Activated T-cell treated with anti-CD3 and anti-CD28 coated beads, Interleukin-2, amount 50 U/mL, for 4 hours (primary cell): ENCODE data around the gene GRID2IP. TPM values are rescaled to one million over a fixed set of nuclear protein-coding genes. Genes with fewer than 3 reads are reported as not detected.

Experiments used
- ATAC-seq, 2 donors: fragments of 200-7000 bp; cut with Tn5 transposase; one replicate each; pipeline ENCODE4 v1.10.0; 2021
- DNase-seq: peaks from one replicate; pipeline ENCODE4 v3.0.0-alpha.2; 2020
- H3K27me3 Mint-ChIP-seq: one replicate; pipeline ENCODE4 v1.8.0; 2021; ENCODE audit warnings: low read depth, mixed read lengths
- H3K36me3 Mint-ChIP-seq: one replicate; pipeline ENCODE4 v1.8.0; 2022; ENCODE audit warnings: mixed read lengths; ENCODE audit not compliant: insufficient read depth
- H3K4me1 Mint-ChIP-seq: one replicate; pipeline ENCODE4 v1.8.0; 2021; ENCODE audit warnings: low read depth, mixed read lengths
- H3K4me3 Mint-ChIP-seq: one replicate; pipeline ENCODE4 v1.8.0; 2021; ENCODE audit warnings: mild to moderate bottlenecking, moderate library complexity, mixed read lengths
- H3K9me3 Mint-ChIP-seq: one replicate; pipeline ENCODE4 v1.8.0; 2021; ENCODE audit warnings: mixed read lengths
- total RNA-seq, 3 donors: library from RNA; stranded (reverse); gene quantifications; one replicate each; pipeline ENCODE4 v1.2.1, GENCODE V29; 2021

The GRID2IP gene
- total RNA-seq, 3 donors from 2014 or later = 0.13 TPM; not detected in 2

GRCh38 chr7:6495597-6496262 lies 55.5 kb downstream of the GRID2IP start:
- Mint-ChIP-seq H3K4me1 (no peaks in the 10 kb centered on the region), H3K9me3 (no peaks in the 10 kb centered on the region), H3K4me3 (no peak overlapping the region), H3K27me3 (no peaks in the 10 kb centered on the region), H3K36me3 (no peaks in the 10 kb centered on the region)
- ATAC-seq (no peak), DNase-seq (no peak)

- H3K27me3 Mint-ChIP-seq = no peaks in the 10 kb centered on the region
- no peaks in the 10 kb centered on the region for H3K4me1 Mint-ChIP-seq
- ATAC-seq (no peak), DNase-seq (no peak)
- no peaks in the 10 kb centered on the region for H3K36me3 Mint-ChIP-seq
- no peak overlapping the region for H3K4me3 Mint-ChIP-seq
- no peaks in the 10 kb centered on the region for H3K9me3 Mint-ChIP-seq
Observed at GRCh38 chr7:6494365-6494764, 56.9 kb downstream of the GRID2IP start.

GRCh38 chr7:6491194-6491593 lies 60.1 kb downstream of the GRID2IP start:
- Mint-ChIP-seq H3K36me3 (no peaks in the 10 kb centered on the region), H3K27me3 (no peaks in the 10 kb centered on the region), H3K9me3 (no peaks in the 10 kb centered on the region), H3K4me1 (no peaks in the 10 kb centered on the region), H3K4me3 (no peak overlapping the region)
- DNase-seq (no peak), ATAC-seq (no peak)

GRCh38 chr7:6489612-6490011 lies 61.6 kb downstream of the GRID2IP start:
- Mint-ChIP-seq H3K4me3 (no peak overlapping the region), H3K27me3 (no peaks in the 10 kb centered on the region), H3K9me3 (no peaks in the 10 kb centered on the region), H3K36me3 (no peaks in the 10 kb centered on the region), H3K4me1 (peaks cover 3% of the 10 kb centered on the region)
- ATAC-seq = no peak
- no peak for DNase-seq

GRCh38 chr7:6487184-6487545 lies 64.1 kb downstream of the GRID2IP start:
- ATAC-seq (no peak), DNase-seq (no peak)
- Mint-ChIP-seq H3K4me3 (no peak overlapping the region), H3K27me3 (no peaks in the 10 kb centered on the region), H3K36me3 (no peaks in the 10 kb centered on the region), H3K9me3 (no peaks in the 10 kb centered on the region), H3K4me1 (peaks cover 14% of the 10 kb centered on the region)

- Mint-ChIP-seq H3K27me3 (no peaks in the 10 kb centered on the region), H3K4me1 (peaks cover 18% of the 10 kb centered on the region), H3K9me3 (no peaks in the 10 kb centered on the region), H3K4me3 (no peak overlapping the region), H3K36me3 (no peaks in the 10 kb centered on the region)
- DNase-seq (no peak), ATAC-seq (no peak)
Observed at GRCh38 chr7:6486438-6487183, 64.7 kb downstream of the GRID2IP start.

GRCh38 chr7:6482743-6483119 lies 68.5 kb downstream of the GRID2IP start:
- H3K9me3 Mint-ChIP-seq = no peaks in the 10 kb centered on the region
- no peak for ATAC-seq
- peaks cover 7% of the 10 kb centered on the region for H3K36me3 Mint-ChIP-seq
- peaks cover 55% of the 10 kb centered on the region for H3K4me1 Mint-ChIP-seq
- H3K27me3 Mint-ChIP-seq = no peaks in the 10 kb centered on the region
- DNase-seq = no peak
- H3K4me3 Mint-ChIP-seq = peak overlapping the region; percentile 96

GRCh38 chr7:6482307-6482706 lies 69.0 kb downstream of the GRID2IP start:
- no peaks in the 10 kb centered on the region for H3K9me3 Mint-ChIP-seq
- DNase-seq (no peak), ATAC-seq (no peak)
- peaks cover 9% of the 10 kb centered on the region for H3K36me3 Mint-ChIP-seq
- no peaks in the 10 kb centered on the region for H3K27me3 Mint-ChIP-seq
- peaks cover 59% of the 10 kb centered on the region for H3K4me1 Mint-ChIP-seq
- peak overlapping the region; percentile 96 for H3K4me3 Mint-ChIP-seq

GRCh38 chr7:6481445-6481844 lies 69.8 kb downstream of the GRID2IP start:
- no peak for ATAC-seq
- H3K4me1 Mint-ChIP-seq = peaks cover 67% of the 10 kb centered on the region
- no peaks in the 10 kb centered on the region for H3K9me3 Mint-ChIP-seq
- H3K27me3 Mint-ChIP-seq = no peaks in the 10 kb centered on the region
- H3K4me3 Mint-ChIP-seq = peak overlapping the region; percentile 2
- peaks cover 9% of the 10 kb centered on the region for H3K36me3 Mint-ChIP-seq
- DNase-seq = no peak

GRCh38 chr7:6480323-6480660 lies 71.0 kb downstream of the GRID2IP start:
- Mint-ChIP-seq H3K27me3 (no peaks in the 10 kb centered on the region), H3K36me3 (peaks cover 9% of the 10 kb centered on the region), H3K4me3 (no peak overlapping the region), H3K4me1 (peaks cover 78% of the 10 kb centered on the region), H3K9me3 (no peaks in the 10 kb centered on the region)
- ATAC-seq (no peak), DNase-seq (no peak)

GRCh38 chr7:6479067-6479466 lies 72.2 kb downstream of the GRID2IP start:
- H3K36me3 Mint-ChIP-seq = peaks cover 11% of the 10 kb centered on the region
- H3K4me1 Mint-ChIP-seq = peaks cover 78% of the 10 kb centered on the region
- DNase-seq (no peak), ATAC-seq (peak in 1 of 2 donors; percentile 22)
- H3K27me3 Mint-ChIP-seq = no peaks in the 10 kb centered on the region
- H3K9me3 Mint-ChIP-seq = no peaks in the 10 kb centered on the region
- H3K4me3 Mint-ChIP-seq = peak overlapping the region; percentile 19

- H3K9me3 Mint-ChIP-seq = no peaks in the 10 kb centered on the region
- peaks cover 79% of the 10 kb centered on the region for H3K4me1 Mint-ChIP-seq
- DNase-seq (no peak), ATAC-seq (no peak)
- peaks cover 11% of the 10 kb centered on the region for H3K36me3 Mint-ChIP-seq
- H3K27me3 Mint-ChIP-seq = no peaks in the 10 kb centered on the region
- no peak overlapping the region for H3K4me3 Mint-ChIP-seq
Observed at GRCh38 chr7:6478186-6478585, 73.1 kb downstream of the GRID2IP start.

GRCh38 chr7:6477318-6477660 lies 74.0 kb downstream of the GRID2IP start:
- no peak for DNase-seq
- no peak overlapping the region for H3K4me3 Mint-ChIP-seq
- no peaks in the 10 kb centered on the region for H3K9me3 Mint-ChIP-seq
- peaks cover 72% of the 10 kb centered on the region for H3K4me1 Mint-ChIP-seq
- H3K36me3 Mint-ChIP-seq = peaks cover 15% of the 10 kb centered on the region
- no peaks in the 10 kb centered on the region for H3K27me3 Mint-ChIP-seq
- ATAC-seq = no peak

- DNase-seq (no peak), ATAC-seq (no peak)
- Mint-ChIP-seq H3K9me3 (no peaks in the 10 kb centered on the region), H3K4me1 (peaks cover 68% of the 10 kb centered on the region), H3K27me3 (no peaks in the 10 kb centered on the region), H3K36me3 (peaks cover 18% of the 10 kb centered on the region), H3K4me3 (no peak overlapping the region)
Observed at GRCh38 chr7:6476596-6477317, 74.5 kb downstream of the GRID2IP start.
